Measurements from ENCODE around the gene LCN15. TPM values are rescaled to one million over a fixed set of nuclear protein-coding genes. Genes with fewer than 3 reads are reported as not detected.

The LCN15 gene
- total and polyA plus RNA-seq, 10 of the 15 experiments (the other 5 are each of a cell fraction or from before 2014, with no cell fraction given): 0.37 to 0.50 TPM; not detected in 8

- Histone ChIP-seq H3K4me2 (ENCODE audit: control insufficient read depth, insufficient read depth) (no peak overlapping the region), H3K36me3 (ENCODE audit: control insufficient read depth in 2 of 2, insufficient read depth in 2 of 2, low read length in 1 of 2) (peaks cover 18 to 25% of the 10 kb centered on the region in 2 experiments), H3K79me2 (ENCODE audit: control insufficient read depth, insufficient read depth, low read length) (peaks cover 7% of the 10 kb centered on the region), H3K9ac (ENCODE audit: control insufficient read depth, insufficient read depth, low read length) (no peak overlapping the region), H3K4me3 (no peak overlapping the region), H4K20me1 (ENCODE audit: control insufficient read depth, insufficient read depth) (peaks cover 7% of the 10 kb centered on the region), H3K27ac (ENCODE audit: control insufficient read depth, insufficient read depth) (no peak overlapping the region), H3K9me3 (replicated peaks; ENCODE audit: control insufficient read depth, insufficient read depth, low read length) (no peaks in the 10 kb centered on the region), H3K27me3 (replicated peaks in 1 of 2; ENCODE audit: control insufficient read depth in 2 of 2, insufficient read depth in 2 of 2, low read length in 1 of 2) (no peaks in the 10 kb centered on the region), H3K4me1 (ENCODE audit: control insufficient read depth, insufficient read depth, low read length) (peaks cover 4% of the 10 kb centered on the region), H2AFZ (ENCODE audit: control insufficient read depth, low read depth, low read length) (no peak overlapping the region)
- CTCF ChIA-PET: no interaction called here
- POLR2A ChIA-PET: no interaction called here
- RAD21 ChIA-PET (ENCODE audit: unreplicated experiment): no interaction called here
- DNase-seq (ENCODE audit: low read depth, low spot score) (no peak), FAIRE-seq (no peak), ATAC-seq (no peak)
- BruUV-seq (replicated peaks): no TSS peak
- SMC1A ChIA-PET (ENCODE audit: uncharacterized antibody, unreplicated experiment): no interaction called here
- 73% methylated on average over 8 of the region's 11 CpGs for WGBS (ENCODE audit: insufficient coverage, insufficient replicate concordance, low lambda C conversion rate, missing lambda C conversion rate)
- in situ Hi-C loops (cut with MboI): no loop called here
- intact Hi-C loops (cut with micrococcal nuclease; ENCODE audit: unreplicated experiment): no loop called here
- TF ChIP-seq NBN (IDR thresholded peaks at IDR 0.05): no peak
- no peak for TF ChIP-seq MLLT1 (IDR thresholded peaks at IDR 0.05)
- TF ChIP-seq, protein P1, sequence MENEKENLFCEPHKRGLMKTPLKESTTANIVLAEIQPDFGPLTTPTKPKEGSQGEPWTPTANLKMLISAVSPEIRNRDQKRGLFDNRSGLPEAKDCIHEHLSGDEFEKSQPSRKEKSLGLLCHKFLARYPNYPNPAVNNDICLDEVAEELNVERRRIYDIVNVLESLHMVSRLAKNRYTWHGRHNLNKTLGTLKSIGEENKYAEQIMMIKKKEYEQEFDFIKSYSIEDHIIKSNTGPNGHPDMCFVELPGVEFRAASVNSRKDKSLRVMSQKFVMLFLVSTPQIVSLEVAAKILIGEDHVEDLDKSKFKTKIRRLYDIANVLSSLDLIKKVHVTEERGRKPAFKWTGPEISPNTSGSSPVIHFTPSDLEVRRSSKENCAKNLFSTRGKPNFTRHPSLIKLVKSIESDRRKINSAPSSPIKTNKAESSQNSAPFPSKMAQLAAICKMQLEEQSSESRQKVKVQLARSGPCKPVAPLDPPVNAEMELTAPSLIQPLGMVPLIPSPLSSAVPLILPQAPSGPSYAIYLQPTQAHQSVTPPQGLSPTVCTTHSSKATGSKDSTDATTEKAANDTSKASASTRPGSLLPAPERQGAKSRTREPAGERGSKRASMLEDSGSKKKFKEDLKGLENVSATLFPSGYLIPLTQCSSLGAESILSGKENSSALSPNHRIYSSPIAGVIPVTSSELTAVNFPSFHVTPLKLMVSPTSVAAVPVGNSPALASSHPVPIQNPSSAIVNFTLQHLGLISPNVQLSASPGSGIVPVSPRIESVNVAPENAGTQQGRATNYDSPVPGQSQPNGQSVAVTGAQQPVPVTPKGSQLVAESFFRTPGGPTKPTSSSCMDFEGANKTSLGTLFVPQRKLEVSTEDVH (IDR thresholded peaks at IDR 0.05; ENCODE audit: low read depth, partially characterized antibody): no peak
- TF ChIP-seq ETV6 (conservative IDR thresholded peaks at IDR 0.05 in 1 of 2, IDR thresholded peaks at IDR 0.05 in 1 of 2; ENCODE audit: borderline replicate concordance in 1 of 2, low read depth in 1 of 2): no peak
- TF ChIP-seq, protein P2, sequence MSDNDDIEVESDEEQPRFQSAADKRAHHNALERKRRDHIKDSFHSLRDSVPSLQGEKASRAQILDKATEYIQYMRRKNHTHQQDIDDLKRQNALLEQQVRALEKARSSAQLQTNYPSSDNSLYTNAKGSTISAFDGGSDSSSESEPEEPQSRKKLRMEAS (IDR thresholded peaks at IDR 0.05; ENCODE audit: low read depth, low read length): no peak
- no peak for TF ChIP-seq BRCA1 (IDR thresholded peaks at IDR 0.05; ENCODE audit: low read depth, low read length)
- TF ChIP-seq FOS (IDR thresholded peaks at IDR 0.05; ENCODE audit: borderline replicate concordance, extremely low read depth, insufficient read length): no peak
- TF ChIP-seq E2F4 (IDR thresholded peaks at IDR 0.05; ENCODE audit: low read depth, low read length): no peak
- TF ChIP-seq, protein P3, sequence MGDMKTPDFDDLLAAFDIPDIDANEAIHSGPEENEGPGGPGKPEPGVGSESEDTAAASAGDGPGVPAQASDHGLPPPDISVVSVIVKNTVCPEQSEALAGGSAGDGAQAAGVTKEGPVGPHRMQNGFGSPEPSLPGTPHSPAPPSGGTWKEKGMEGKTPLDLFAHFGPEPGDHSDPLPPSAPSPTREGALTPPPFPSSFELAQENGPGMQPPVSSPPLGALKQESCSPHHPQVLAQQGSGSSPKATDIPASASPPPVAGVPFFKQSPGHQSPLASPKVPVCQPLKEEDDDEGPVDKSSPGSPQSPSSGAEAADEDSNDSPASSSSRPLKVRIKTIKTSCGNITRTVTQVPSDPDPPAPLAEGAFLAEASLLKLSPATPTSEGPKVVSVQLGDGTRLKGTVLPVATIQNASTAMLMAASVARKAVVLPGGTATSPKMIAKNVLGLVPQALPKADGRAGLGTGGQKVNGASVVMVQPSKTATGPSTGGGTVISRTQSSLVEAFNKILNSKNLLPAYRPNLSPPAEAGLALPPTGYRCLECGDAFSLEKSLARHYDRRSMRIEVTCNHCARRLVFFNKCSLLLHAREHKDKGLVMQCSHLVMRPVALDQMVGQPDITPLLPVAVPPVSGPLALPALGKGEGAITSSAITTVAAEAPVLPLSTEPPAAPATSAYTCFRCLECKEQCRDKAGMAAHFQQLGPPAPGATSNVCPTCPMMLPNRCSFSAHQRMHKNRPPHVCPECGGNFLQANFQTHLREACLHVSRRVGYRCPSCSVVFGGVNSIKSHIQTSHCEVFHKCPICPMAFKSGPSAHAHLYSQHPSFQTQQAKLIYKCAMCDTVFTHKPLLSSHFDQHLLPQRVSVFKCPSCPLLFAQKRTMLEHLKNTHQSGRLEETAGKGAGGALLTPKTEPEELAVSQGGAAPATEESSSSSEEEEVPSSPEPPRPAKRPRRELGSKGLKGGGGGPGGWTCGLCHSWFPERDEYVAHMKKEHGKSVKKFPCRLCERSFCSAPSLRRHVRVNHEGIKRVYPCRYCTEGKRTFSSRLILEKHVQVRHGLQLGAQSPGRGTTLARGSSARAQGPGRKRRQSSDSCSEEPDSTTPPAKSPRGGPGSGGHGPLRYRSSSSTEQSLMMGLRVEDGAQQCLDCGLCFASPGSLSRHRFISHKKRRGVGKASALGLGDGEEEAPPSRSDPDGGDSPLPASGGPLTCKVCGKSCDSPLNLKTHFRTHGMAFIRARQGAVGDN (IDR thresholded peaks at IDR 0.05): no peak
- no peak for TF ChIP-seq CHD1 (IDR thresholded peaks at IDR 0.05; ENCODE audit: low read depth, low read length)
- TF ChIP-seq, protein P4, sequence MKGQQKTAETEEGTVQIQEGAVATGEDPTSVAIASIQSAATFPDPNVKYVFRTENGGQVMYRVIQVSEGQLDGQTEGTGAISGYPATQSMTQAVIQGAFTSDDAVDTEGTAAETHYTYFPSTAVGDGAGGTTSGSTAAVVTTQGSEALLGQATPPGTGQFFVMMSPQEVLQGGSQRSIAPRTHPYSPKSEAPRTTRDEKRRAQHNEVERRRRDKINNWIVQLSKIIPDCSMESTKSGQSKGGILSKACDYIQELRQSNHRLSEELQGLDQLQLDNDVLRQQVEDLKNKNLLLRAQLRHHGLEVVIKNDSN (IDR thresholded peaks at IDR 0.05; ENCODE audit: borderline replicate concordance, extremely low read length, insufficient read depth, low read depth, low read length): no peak
- TF ChIP-seq RCOR1 (conservative IDR thresholded peaks at IDR 0.05; ENCODE audit: low read depth, low read length): no peak
These were observed 43.4 kb downstream of the LCN15 start for GRCh38 chr9:136720898-136721338.
